HCT116 (cell line): Measurements from ENCODE around the gene ACP7. TPM values are rescaled to one million over a fixed set of nuclear protein-coding genes. Genes with fewer than 3 reads are reported as not detected.

Source experiments
- ATAC-seq: fragments of 200-7000 bp; cut with Tn5 transposase; 2 replicates; pipeline ENCODE4 v1.9.1; 2020; ENCODE audit warnings: mild to moderate bottlenecking, moderate library complexity
- BruUV-seq: library from RNA; stranded (reverse); fragments of 400-500 nt; replicated peaks from 2 replicates; lab custom pipeline; 2021; lab: Mats Ljungman, UMichigan
- CTCF ChIA-PET: fragments of 300-600 bp; sonication (Branson Sonifier 250); formaldehyde crosslinking; loops from one replicate; lab custom pipeline; 2021; ENCODE audit warnings: antibody characterized with exemption; lab: Charles Lee
- POLR2A ChIA-PET: fragments of 300-600, 350-600 bp; sonication (Branson Sonifier 250); formaldehyde crosslinking; loops from one replicate; lab custom pipeline; 2021; ENCODE audit warnings: antibody characterized with exemption; lab: Charles Lee
- RAD21 ChIA-PET, 2 experiments: fragments of 300-600 bp; sonication (Branson Sonifier 250); formaldehyde crosslinking; loops; one replicate each; lab custom pipeline; 2023; ENCODE audit warnings: low total read pairs in 2 of 2; ENCODE audit not compliant: uncharacterized antibody in 2 of 2, unreplicated experiment in 2 of 2, low non-redundant PET in 1 of 2; lab: Charles Lee
- DNase-seq: peaks from one replicate; pipeline ENCODE4 v3.0.0-alpha.2; 2010; ENCODE audit warnings: low read depth, low spot score
- H2AFZ ChIP-seq: fragments of 200-600 bp; shearing (Covaris generic), sonication (generic); 2 replicates; pipeline ENCODE4 v1.6.1; 2017; ENCODE audit warnings: low read depth, mixed run types, mixed read lengths, antibody characterized with exemption, low read length; ENCODE audit not compliant: poor library complexity, severe bottlenecking
- H3K27ac ChIP-seq: 2 replicates; pipeline ENCODE4 v1.5.1; 2012; ENCODE audit warnings: low read depth, low read length
- H3K27me3 ChIP-seq: fragments of 200-600 bp; sonication (generic); 2 replicates; pipeline ENCODE4 v1.6.1; 2016; ENCODE audit warnings: mixed run types, low read length, mixed read lengths; ENCODE audit not compliant: insufficient read depth
- H3K36me3 ChIP-seq, 2 experiments: fragments of 200-500 bp in 1 of 2; fragments of 200-600 bp in 1 of 2; sonication (Bioruptor generic) in 1 of 2; sonication (generic) in 1 of 2; 2 replicates each; pipeline versions ENCODE4 v1.5.1 to v1.6.1; 2014 to 2016; ENCODE audit warnings: low read length in 2 of 2, inconsistent platforms in 1 of 2, mixed read lengths in 1 of 2, mixed run types in 1 of 2; ENCODE audit not compliant: insufficient read depth in 2 of 2, control insufficient read depth in 1 of 2
- H3K4me1 ChIP-seq, 2 experiments: fragments of 200-600 bp in 1 of 2; sonication (generic) in 1 of 2; 2 replicates each; pipeline versions ENCODE4 v1.5.1 to v1.6.1; 2012 to 2017; ENCODE audit warnings: low read length in 2 of 2, inconsistent platforms in 1 of 2, mild to moderate bottlenecking in 1 of 2, mixed read lengths in 1 of 2, mixed run types in 1 of 2, moderate library complexity in 1 of 2; ENCODE audit not compliant: insufficient read depth in 2 of 2, control insufficient read depth in 1 of 2
- H3K4me2 ChIP-seq: fragments of 200-600 bp; sonication (generic); 2 replicates; pipeline ENCODE4 v1.6.1; 2017; ENCODE audit warnings: mixed run types, low read length, mixed read lengths
- H3K4me3 ChIP-seq, 2 experiments: fragments of 200-600 bp in 1 of 2; sonication (generic) in 1 of 2; replicated peaks in 1 of 2; 2 replicates each; pipeline ENCODE4 v1.5.1; 2011 to 2016; ENCODE audit warnings: low read length in 2 of 2, control low read depth in 1 of 2, low read depth in 1 of 2, mild to moderate bottlenecking in 1 of 2, mixed read lengths in 1 of 2, mixed run types in 1 of 2
- H3K79me2 ChIP-seq: fragments of 200-600 bp; sonication (generic); 2 replicates; pipeline ENCODE4 v1.6.1; 2017; ENCODE audit warnings: mild to moderate bottlenecking, mixed run types, low read length, moderate library complexity, mixed read lengths; ENCODE audit not compliant: insufficient read depth
- H3K9ac ChIP-seq: fragments of 200-600 bp; sonication (generic); 2 replicates; pipeline ENCODE4 v1.6.1; 2016; ENCODE audit warnings: low read length, mixed read lengths
- H3K9me2 ChIP-seq: fragments of 200-600 bp; sonication (generic), shearing (Covaris generic); 2 replicates; pipeline ENCODE4 v1.6.1; 2017; ENCODE audit warnings: mixed run types, mild to moderate bottlenecking, moderate library complexity; ENCODE audit not compliant: insufficient read depth
- H3K9me3 ChIP-seq, 2 experiments: fragments of 200-500 bp in 1 of 2; fragments of 200-600 bp in 1 of 2; sonication (Bioruptor generic) in 1 of 2; sonication (generic) in 1 of 2; 2 replicates each; pipeline ENCODE4 v1.6.1; 2014 to 2017; ENCODE audit warnings: low read length in 2 of 2, mixed read lengths in 2 of 2, inconsistent platforms in 1 of 2, low read depth in 1 of 2, mild to moderate bottlenecking in 1 of 2, mixed run types in 1 of 2, moderate library complexity in 1 of 2; ENCODE audit not compliant: control insufficient read depth in 1 of 2, insufficient read depth in 1 of 2
- H4K20me1 ChIP-seq: fragments of 200-600 bp; sonication (generic), shearing (Covaris generic); 2 replicates; pipeline ENCODE4 v1.6.1; 2017; ENCODE audit warnings: mixed run types, mild to moderate bottlenecking, moderate library complexity; ENCODE audit not compliant: insufficient read depth
- EZH2 ChIP-seq: fragments of 200-600 bp; sonication (generic); IDR thresholded peaks from 2 replicates; pipeline ENCODE4 v1.6.1; 2017; ENCODE audit warnings: antibody characterized with exemption, mixed run types
- POLR2A ChIP-seq: IDR thresholded peaks from 2 replicates; pipeline ENCODE4 v1.7.0; 2011; ENCODE audit warnings: borderline replicate concordance; ENCODE audit not compliant: insufficient read depth, insufficient read length; ENCODE audit errors: extremely low read depth
- POLR2AphosphoS5 ChIP-seq: IDR thresholded peaks from 2 replicates; pipeline ENCODE4 v1.6.1; 2011; ENCODE audit warnings: mild to moderate bottlenecking, low read depth, low read length, moderate library complexity
- ZFX ChIP-seq: fragments of 450-650 bp; IDR thresholded peaks from 2 replicates; pipeline ENCODE4 v1.6.1; 2017
- ZNF274 ChIP-seq: fragments of 200-500 bp; sonication (Bioruptor generic); IDR thresholded peaks from 2 replicates; pipeline ENCODE4 v1.6.1; 2014; ENCODE audit warnings: mild to moderate bottlenecking, low read depth, low read length, inconsistent platforms
- intact Hi-C: fragments of 100-400 bp; cut with micrococcal nuclease; formaldehyde crosslinking; loops from 2 replicates; pipeline ENCODE4 v1.10.0; 2022
- total RNA-seq: library from RNA; stranded (reverse); gene quantifications from one replicate; pipeline ENCODE4 v1.2.1, GENCODE V29; 2021; ENCODE audit not compliant: unreplicated experiment
- TF ChIP-seq, protein P1 (sequence below): IDR thresholded peaks from 2 replicates; pipeline ENCODE4 v1.6.1; 2011; ENCODE audit warnings: mild to moderate bottlenecking, low read length, moderate library complexity; ENCODE audit not compliant: insufficient replicate concordance; ENCODE audit errors: extremely low read depth

ACP7 gene
- total RNA-seq, 1 experiment from 2014 or later = 4.7 TPM

DNA sequence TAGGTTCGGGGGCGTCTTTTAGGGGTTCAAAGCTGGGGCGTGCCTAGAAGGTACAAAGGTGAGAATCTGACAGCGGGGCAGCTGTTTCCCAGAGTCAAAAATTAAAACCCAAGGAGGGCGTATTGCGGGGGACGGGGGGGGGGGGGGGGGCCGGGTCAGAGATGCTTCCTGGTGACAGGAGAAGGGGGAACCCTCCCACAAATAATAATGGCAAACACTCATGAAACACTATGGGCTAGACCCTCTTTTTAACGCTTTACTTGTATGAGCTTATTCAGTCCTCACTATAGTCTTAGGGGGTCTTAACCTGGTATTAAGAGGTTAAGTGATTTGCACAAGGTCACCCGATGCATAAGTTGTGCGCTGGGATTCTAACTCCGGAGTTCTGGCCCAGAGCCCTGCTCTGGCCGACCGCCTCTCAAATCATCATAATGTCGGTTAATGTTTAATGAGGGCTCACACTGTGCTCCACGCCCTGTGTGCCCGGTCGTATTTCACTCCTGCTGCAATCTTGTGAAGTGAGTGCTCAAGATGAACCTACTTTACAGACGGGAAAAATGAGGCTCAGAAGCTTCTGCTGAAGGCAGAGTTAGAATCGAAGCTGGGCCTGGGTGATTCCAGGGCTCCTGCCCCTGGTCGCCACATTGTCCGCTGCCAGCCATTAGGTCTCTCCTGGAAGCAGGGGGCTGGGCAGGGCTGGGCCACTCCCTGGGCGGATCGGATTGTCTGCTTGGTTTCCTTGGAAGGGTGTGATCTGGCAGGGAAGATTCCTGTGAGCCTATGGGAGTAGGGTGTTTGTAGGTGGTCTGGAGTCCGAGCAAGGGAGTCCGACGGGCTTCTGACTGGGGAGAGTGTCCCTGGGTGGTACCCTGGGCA is 42.4 kb downstream of the ACP7 start:
- RAD21 ChIA-PET = interaction anchor here in 1 of 2 experiments (0.6 kb wide), 1 partner anchor 78 kb away, joined by 3 read pairs; no protein-coding TSS in a partner anchor
- ATAC-seq = peak; percentile 44

DNA sequence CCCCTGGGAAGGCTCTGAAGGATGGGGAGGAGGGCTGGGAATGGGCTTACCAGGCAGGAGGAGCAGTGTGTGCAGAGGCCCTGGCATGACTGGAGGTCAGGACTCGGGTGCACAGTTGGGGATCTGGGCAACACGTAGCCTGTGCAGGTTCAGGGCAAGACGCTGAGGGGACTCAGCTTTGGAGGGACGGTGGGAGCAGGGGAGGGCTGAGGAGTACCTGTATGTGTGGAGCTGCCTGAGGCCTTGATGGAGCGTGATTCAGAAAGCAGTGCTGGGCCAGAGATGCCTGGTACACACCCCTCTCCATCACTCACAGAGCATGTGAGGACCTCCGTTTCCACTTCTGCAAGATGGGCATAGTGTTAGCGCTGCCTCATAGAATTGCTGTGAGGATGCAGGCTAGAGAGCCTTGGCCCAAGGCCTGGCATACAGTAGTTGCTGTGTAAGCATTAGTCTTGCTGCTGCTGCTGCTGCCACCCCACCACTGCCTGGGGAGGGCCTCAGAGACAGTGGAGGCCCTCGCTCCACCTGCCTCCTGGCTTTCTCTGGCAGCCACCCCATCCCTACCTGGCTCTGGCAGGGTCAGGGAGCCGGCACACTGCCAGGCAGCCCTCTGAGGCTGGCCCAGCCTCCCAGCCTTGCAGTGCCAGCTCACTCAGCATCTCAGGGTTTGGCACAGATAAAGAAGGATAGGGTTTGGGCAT is 43.8 kb downstream of the ACP7 start:
- CTCF ChIA-PET = no interaction called here
- Histone ChIP-seq H3K79me2 (peaks cover 72% of the 10 kb centered on the region), H3K9me2 (no peaks in the 10 kb centered on the region), H3K9ac (no peak overlapping the region), H2AFZ (no peak overlapping the region), H3K27me3 (no peaks in the 10 kb centered on the region), H3K9me3 (no peaks in the 10 kb centered on the region), H3K27ac (peak overlapping the region; percentile 40; the same call in 1 of the 2 replicates), H3K4me3 (no peak overlapping the region), H3K4me2 (peak overlapping the region; percentile 96), H3K4me1 (peaks cover 11 to 41% of the 10 kb centered on the region in 2 experiments), H3K36me3 (no peaks in the 10 kb centered on the region), H4K20me1 (peaks cover 5% of the 10 kb centered on the region; the same call in 1 of the 2 replicates)
- RAD21 ChIA-PET = no interaction called here
- no TSS peak for BruUV-seq
- no peak for ATAC-seq
- POLR2A ChIA-PET = no interaction called here
- intact Hi-C loops = no loop called here
- TF ChIP-seq POLR2AphosphoS5 (no peak), ZNF274 (no peak)
- TF ChIP-seq, protein P1, sequence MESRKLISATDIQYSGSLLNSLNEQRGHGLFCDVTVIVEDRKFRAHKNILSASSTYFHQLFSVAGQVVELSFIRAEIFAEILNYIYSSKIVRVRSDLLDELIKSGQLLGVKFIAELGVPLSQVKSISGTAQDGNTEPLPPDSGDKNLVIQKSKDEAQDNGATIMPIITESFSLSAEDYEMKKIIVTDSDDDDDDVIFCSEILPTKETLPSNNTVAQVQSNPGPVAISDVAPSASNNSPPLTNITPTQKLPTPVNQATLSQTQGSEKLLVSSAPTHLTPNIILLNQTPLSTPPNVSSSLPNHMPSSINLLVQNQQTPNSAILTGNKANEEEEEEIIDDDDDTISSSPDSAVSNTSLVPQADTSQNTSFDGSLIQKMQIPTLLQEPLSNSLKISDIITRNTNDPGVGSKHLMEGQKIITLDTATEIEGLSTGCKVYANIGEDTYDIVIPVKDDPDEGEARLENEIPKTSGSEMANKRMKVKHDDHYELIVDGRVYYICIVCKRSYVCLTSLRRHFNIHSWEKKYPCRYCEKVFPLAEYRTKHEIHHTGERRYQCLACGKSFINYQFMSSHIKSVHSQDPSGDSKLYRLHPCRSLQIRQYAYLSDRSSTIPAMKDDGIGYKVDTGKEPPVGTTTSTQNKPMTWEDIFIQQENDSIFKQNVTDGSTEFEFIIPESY = no peak
- DNase-seq = no peak

More for the DNA sequence above, 42.4 kb downstream of the ACP7 start:
- Histone ChIP-seq H4K20me1 (peaks cover 5% of the 10 kb centered on the region; the same call in 1 of the 2 replicates), H2AFZ (no peak overlapping the region), H3K9me2 (no peaks in the 10 kb centered on the region), H3K79me2 (peaks cover 58% of the 10 kb centered on the region), H3K9ac (peak overlapping the region; percentile 90), H3K36me3 (no peaks in the 10 kb centered on the region), H3K4me2 (peak overlapping the region; percentile 96), H3K9me3 (no peaks in the 10 kb centered on the region), H3K4me3 (peak overlapping the region; percentile 96 to 99), H3K4me1 (peaks cover 16 to 55% of the 10 kb centered on the region in 2 experiments), H3K27me3 (no peaks in the 10 kb centered on the region), H3K27ac (peak overlapping the region; percentile 84)
- POLR2A ChIA-PET = interaction anchor here (0.8 kb wide), 1 partner anchor 48 kb away, joined by 6 read pairs; no protein-coding TSS in a partner anchor
- CTCF ChIA-PET = interaction anchor here (0.8 to 1.2 kb wide), 2 partner anchors 9 to 28 kb away, joined by 3 to 4 read pairs; no protein-coding TSS in a partner anchor
- intact Hi-C loops = loop anchor here (1.0 kb wide), 1 partner anchor 39 kb away; no protein-coding TSS in a partner anchor
- DNase-seq = no peak
- TSS peak; percentile 65 for BruUV-seq
- no peak for TF ChIP-seq EZH2
- no peak for TF ChIP-seq POLR2A
- TF ChIP-seq ZFX = no peak
